Activated CD8-positive, alpha-beta T cell treated with anti-CD3 and anti-CD28 coated beads for 36 hours (primary cell): ENCODE measurements around the gene TRAPPC6A. TPM values are rescaled to one million over a fixed set of nuclear protein-coding genes. Genes with fewer than 3 reads are reported as not detected.

Source experiments
- ATAC-seq: fragments of 200-7000 bp; cut with Tn5 transposase; one replicate; pipeline ENCODE4 v1.10.0; 2021; ENCODE audit warnings: mild to moderate bottlenecking, moderate library complexity
- CTCF ChIA-PET: fragments of 350-600 bp; sonication (Branson Sonifier 250); formaldehyde crosslinking; loops from one replicate; lab custom pipeline; 2021; ENCODE audit warnings: antibody characterized with exemption; lab: Charles Lee
- POLR2A ChIA-PET: fragments of 350-600 bp; sonication (Branson Sonifier 250); formaldehyde crosslinking; loops from one replicate; lab custom pipeline; 2021; ENCODE audit warnings: antibody characterized with exemption; lab: Charles Lee
- DNase-seq: peaks from one replicate; pipeline ENCODE4 v3.0.0-alpha.2; 2020
- H3K27ac Mint-ChIP-seq: one replicate; pipeline ENCODE4 v1.8.0; 2021; ENCODE audit warnings: mild to moderate bottlenecking, mixed read lengths
- H3K27me3 Mint-ChIP-seq: one replicate; pipeline ENCODE4 v1.8.0; 2021; ENCODE audit warnings: mixed read lengths
- H3K36me3 Mint-ChIP-seq: one replicate; pipeline ENCODE4 v1.8.0; 2021; ENCODE audit warnings: low read depth, mixed read lengths
- H3K4me1 Mint-ChIP-seq: one replicate; pipeline ENCODE4 v1.8.0; 2021; ENCODE audit warnings: low read depth, mixed read lengths
- H3K4me3 Mint-ChIP-seq: one replicate; pipeline ENCODE4 v1.8.0; 2021; ENCODE audit warnings: mild to moderate bottlenecking, moderate library complexity, mixed read lengths
- H3K9me3 Mint-ChIP-seq: one replicate; pipeline ENCODE4 v1.8.0; 2021; ENCODE audit warnings: mixed read lengths
- intact Hi-C: fragments of 100-400 bp; cut with micrococcal nuclease; formaldehyde crosslinking; loops from one replicate; pipeline ENCODE4 v1.10.0; 2022
- total RNA-seq, 2 experiments: library from RNA; stranded (reverse); gene quantifications; one replicate each; pipeline ENCODE4 v1.2.3, GENCODE V29; 2021
- TF ChIP-seq, protein P1 (sequence below): fragments of 200-600 bp; IDR thresholded peaks from one replicate; pipeline ENCODE4 v1.8.0; 2022; ENCODE audit warnings: antibody characterized with exemption, mild to moderate bottlenecking

Gene TRAPPC6A
- total RNA-seq, 2 experiments from 2014 or later, result 27.3 to 28.8 TPM

GRCh38 chr19:45161738-45162607, 16.1 kb downstream of the TRAPPC6A start:
- no peak overlapping the region for H3K4me3 Mint-ChIP-seq
- intact Hi-C loops, result no loop called here
- peaks cover 6% of the 10 kb centered on the region for H3K27me3 Mint-ChIP-seq
- peaks cover 14% of the 10 kb centered on the region for H3K4me1 Mint-ChIP-seq
- ChIA-PET POLR2A (interaction anchor here (0.6 kb wide), 1 partner anchor 438 kb away, joined by 4 read pairs; no protein-coding TSS in a partner anchor), CTCF (no interaction called here)
- TF ChIP-seq, protein P1, sequence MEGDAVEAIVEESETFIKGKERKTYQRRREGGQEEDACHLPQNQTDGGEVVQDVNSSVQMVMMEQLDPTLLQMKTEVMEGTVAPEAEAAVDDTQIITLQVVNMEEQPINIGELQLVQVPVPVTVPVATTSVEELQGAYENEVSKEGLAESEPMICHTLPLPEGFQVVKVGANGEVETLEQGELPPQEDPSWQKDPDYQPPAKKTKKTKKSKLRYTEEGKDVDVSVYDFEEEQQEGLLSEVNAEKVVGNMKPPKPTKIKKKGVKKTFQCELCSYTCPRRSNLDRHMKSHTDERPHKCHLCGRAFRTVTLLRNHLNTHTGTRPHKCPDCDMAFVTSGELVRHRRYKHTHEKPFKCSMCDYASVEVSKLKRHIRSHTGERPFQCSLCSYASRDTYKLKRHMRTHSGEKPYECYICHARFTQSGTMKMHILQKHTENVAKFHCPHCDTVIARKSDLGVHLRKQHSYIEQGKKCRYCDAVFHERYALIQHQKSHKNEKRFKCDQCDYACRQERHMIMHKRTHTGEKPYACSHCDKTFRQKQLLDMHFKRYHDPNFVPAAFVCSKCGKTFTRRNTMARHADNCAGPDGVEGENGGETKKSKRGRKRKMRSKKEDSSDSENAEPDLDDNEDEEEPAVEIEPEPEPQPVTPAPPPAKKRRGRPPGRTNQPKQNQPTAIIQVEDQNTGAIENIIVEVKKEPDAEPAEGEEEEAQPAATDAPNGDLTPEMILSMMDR, result no peak
- H3K36me3 Mint-ChIP-seq, result no peaks in the 10 kb centered on the region
- H3K27ac Mint-ChIP-seq, result no peak overlapping the region
- DNase-seq (no peak), ATAC-seq (no peak)
- no peaks in the 10 kb centered on the region for H3K9me3 Mint-ChIP-seq

GRCh38 chr19:45160870-45161737, 16.9 kb downstream of the TRAPPC6A start, which contains the start of gene NKPD1:
Gene NKPD1, minus strand, starts transcription at chr19:45160982. Its CDS starts 832 bp downstream, at chr19:45160150.
- H3K4me3 Mint-ChIP-seq, result no peak within 1 kb of the TSS
- no peak within 1 kb of the TSS for H3K27ac Mint-ChIP-seq
- no peaks in the 10 kb centered on the region for H3K36me3 Mint-ChIP-seq
- TF ChIP-seq, protein P1, result no peak
- H3K9me3 Mint-ChIP-seq, result no peaks in the 10 kb centered on the region
- H3K4me1 Mint-ChIP-seq, result peaks cover 14% of the 10 kb centered on the region
- ATAC-seq (no peak), DNase-seq (no peak)
- ChIA-PET CTCF (no interaction called here), POLR2A (interaction anchor here (0.6 to 1.1 kb wide), 3 partner anchors 9 to 438 kb away, joined by 3 to 4 read pairs (median 3); no protein-coding TSS in a partner anchor)
- peaks cover 6% of the 10 kb centered on the region for H3K27me3 Mint-ChIP-seq
- intact Hi-C loops, result no loop called here

- no peak overlapping the region for H3K4me3 Mint-ChIP-seq
- CTCF ChIA-PET, result no interaction called here
- TF ChIP-seq, protein P1, result no peak
- DNase-seq (no peak), ATAC-seq (no peak)
- H3K4me1 Mint-ChIP-seq, result peaks cover 14% of the 10 kb centered on the region
- H3K27me3 Mint-ChIP-seq, result peaks cover 10% of the 10 kb centered on the region
- no peaks in the 10 kb centered on the region for H3K36me3 Mint-ChIP-seq
- POLR2A ChIA-PET, result interaction anchor here (0.8 to 1.1 kb wide), 2 partner anchors 18 to 68 kb away, joined by 3 read pairs; partner anchors contain the start of genes BLOC1S3 and TRAPPC6A
- H3K27ac Mint-ChIP-seq, result no peak overlapping the region
- intact Hi-C loops, result no loop called here
- H3K9me3 Mint-ChIP-seq, result no peaks in the 10 kb centered on the region
These were observed 18.1 kb downstream of the TRAPPC6A start for GRCh38 chr19:45159971-45160324.

GRCh38 chr19:45159210-45159970, 18.6 kb downstream of the TRAPPC6A start:
- ChIA-PET CTCF (no interaction called here), POLR2A (interaction anchor here (0.8 to 1.7 kb wide), 3 partner anchors 18 to 41 kb away, joined by 3 to 5 read pairs (median 3); partner anchors contain the start of genes BLOC1S3 and TRAPPC6A)
- ATAC-seq (no peak), DNase-seq (no peak)
- intact Hi-C loops, result no loop called here
- Mint-ChIP-seq H3K27ac (no peak overlapping the region), H3K4me3 (no peak overlapping the region), H3K4me1 (peaks cover 11% of the 10 kb centered on the region), H3K9me3 (no peaks in the 10 kb centered on the region), H3K27me3 (peaks cover 11% of the 10 kb centered on the region), H3K36me3 (no peaks in the 10 kb centered on the region)
- TF ChIP-seq, protein P1, result no peak
